RPMI7951 (cell line): ENCODE results near the gene GNB1. TPM values are rescaled to one million over a fixed set of nuclear protein-coding genes. Genes with fewer than 3 reads are reported as not detected.
A peak's percentile ranks its signal among the peaks of the same experiment; 100 is the strongest.
"Not testable (repeated sequence)": the region's sequence is repeated elsewhere in the genome, so short reads cannot be mapped to it uniquely, and the experiment has no call there.

Experiments
- DNase-seq: peaks from one replicate; pipeline ENCODE4 v3.0.0-alpha.2; 2012; ENCODE audit warnings: low read depth
- total RNA-seq: library from RNA; depleted of rRNA; stranded (reverse); fragments of >200 nt; shearing (Covaris generic); gene quantifications from 2 replicates; pipeline ENCODE4 v1.2.3, GENCODE V29; 2014

The GNB1 gene
- total RNA-seq, 1 experiment from 2014 or later = 97.9 TPM

DNA sequence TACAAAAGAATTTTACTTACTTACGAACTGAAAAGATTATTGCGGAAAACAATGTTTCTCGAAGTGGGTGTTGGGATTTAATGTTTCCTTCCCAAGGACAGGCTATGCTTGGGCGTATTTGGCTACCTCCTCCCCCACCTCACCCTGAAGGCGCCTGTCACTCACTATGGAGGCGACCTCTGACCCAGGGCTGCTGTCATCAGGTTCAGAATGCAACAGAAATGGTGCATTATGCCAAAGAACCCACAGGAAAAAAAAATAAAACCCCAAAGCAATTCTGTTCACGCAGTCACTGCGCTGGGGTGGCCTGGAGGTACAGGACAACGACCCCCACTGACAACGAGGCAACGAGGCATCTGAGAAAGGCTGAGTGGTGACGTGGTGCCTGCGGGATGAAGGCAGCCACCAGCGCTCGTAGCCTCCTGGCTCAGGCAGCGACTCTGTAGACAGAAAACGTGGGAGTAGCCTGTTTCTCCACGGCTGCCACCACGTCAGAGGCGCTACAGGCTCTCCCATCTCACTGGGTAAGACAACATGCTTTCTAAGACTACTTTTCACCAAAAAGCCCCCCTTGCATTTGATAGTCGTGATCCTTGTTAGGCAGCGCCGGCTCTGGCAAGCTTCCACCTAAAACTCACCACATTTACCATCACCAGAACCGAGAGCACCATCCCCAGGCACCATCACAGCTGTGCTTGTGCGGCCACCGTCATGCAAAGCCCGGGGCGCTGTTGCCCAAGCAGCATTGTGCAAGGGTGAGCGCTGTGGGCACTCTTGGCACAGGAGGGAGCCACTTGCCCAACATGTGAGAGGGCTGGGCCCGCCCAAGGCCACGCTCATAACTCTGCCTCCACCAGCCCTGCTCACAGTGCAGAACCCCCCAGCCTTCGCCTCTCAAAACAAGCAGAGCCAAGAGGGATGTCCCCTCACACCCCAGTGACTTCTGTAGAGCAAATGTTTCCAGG, 126.9 kb downstream of the GNB1 start:
- peak; percentile 97 for DNase-seq

DNA sequence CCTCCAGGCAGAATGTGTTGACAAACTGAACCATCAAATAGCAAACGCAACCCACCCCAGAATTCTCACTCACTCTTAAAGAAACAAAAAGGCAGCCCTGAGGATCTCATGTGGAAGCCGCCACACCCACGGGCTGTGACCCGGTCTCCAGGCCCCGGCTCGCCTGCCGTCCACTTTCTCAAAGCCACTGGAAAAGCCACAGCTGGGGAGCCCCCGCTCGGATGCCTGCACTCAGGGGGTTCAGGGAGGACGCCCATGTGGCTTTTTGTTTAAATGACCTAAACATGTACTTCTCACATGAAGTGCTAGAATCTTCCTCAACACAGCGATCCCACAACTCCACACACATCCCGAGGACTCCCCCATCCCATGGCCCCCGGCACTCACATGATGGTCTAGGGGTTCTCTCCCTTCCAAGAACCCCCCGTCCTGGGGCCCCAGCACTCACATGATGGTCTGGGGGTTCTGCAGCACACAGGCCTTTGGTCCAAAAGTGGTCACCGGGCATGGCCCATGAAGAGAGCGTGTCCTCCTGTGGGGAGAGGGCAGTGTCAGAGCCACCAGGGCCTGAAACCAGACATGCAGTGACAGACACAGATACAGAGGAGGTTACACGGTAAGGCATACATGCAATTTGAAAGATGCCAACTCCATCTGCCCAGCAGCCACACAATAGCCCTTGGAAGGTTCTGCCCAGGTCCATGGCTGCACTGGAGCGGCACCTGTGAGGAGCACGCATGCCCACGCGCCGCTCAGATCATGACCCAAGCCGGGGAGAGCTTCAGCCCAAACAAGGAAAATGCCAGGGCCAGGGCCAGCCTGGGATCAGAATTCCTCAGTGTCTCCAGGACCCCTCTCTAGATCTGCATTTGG, 129.1 kb downstream of the GNB1 start:
- DNase-seq = no peak

DNA sequence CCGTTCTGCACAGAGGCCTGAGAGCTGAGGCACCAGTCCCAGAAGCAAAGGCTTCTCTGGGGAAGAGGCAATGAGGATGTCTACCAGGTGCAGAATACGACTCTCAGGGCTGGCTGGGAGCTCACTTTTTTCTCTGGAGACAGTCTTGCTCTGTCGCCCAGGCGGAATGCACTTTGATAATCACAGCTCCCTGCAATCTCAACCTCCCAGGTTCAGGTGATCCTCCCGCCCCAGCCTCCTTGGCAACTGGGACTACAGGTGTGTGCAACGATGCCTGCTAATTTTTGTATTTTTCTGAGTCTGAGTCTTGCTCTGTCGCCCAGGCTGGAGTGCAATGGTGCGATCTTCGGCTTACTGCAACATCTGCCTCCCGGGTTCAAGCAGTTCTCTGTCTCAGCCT, 130.2 kb downstream of the GNB1 start:
- no peak for DNase-seq

DNA sequence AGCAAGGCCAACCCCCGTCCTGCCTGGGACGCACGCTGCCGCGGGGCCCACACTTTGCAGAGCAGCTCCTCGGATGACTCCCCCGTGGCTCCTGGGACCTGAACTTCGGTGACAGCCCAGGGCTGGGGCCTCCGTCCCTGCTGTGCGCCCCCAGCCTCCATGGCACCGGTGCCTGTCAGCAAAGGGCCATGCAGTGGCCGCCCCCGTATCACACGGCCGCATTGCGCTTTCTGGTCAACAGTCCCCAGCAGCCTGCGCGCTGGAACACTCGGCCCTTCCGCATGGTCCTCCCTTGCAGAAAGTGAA, 130.6 kb downstream of the GNB1 start:
- DNase-seq = no peak

DNA sequence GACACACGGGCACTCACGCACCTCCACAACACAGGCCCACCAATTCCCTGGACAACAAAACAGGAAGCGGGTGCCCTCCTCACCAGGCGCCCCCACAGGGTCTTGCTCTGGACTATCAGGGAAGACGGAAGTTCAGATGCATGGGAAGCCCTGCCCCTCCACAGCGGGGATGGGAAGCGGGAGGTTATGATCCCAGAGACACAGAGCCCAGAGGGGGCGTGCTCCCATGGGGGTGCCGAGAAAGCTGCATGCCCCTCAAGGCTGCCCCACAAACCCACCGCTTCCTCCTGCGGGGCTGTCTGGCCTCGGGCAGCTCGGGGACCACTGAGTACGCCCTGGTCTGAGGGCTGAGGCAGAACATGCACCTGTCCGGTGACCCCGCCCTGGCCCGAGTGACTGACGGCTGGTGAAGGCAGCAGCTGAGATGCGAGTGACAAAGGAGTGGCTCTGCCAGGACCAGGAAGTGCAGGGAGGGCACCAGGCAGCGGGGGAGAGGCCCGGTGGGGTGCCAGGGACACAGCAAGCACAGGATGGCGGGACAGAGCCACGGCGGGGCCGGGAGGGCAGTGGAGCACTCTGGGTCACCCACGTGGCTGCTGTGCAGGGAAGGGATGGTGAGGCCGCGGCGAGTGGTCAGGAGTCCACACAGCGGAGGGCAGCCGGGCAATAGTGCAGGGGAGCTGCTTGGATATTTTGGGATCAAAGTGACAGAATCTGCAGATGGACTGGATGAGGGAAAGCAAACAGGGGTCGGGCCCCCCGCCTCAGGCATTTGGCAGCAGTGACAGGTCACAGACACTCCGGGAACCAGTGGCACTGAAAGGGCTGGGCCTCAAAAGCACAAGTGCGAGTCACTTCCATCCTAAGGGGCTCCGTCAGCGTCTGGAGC, 131.2 kb downstream of the GNB1 start:
- DNase-seq = no peak

DNA sequence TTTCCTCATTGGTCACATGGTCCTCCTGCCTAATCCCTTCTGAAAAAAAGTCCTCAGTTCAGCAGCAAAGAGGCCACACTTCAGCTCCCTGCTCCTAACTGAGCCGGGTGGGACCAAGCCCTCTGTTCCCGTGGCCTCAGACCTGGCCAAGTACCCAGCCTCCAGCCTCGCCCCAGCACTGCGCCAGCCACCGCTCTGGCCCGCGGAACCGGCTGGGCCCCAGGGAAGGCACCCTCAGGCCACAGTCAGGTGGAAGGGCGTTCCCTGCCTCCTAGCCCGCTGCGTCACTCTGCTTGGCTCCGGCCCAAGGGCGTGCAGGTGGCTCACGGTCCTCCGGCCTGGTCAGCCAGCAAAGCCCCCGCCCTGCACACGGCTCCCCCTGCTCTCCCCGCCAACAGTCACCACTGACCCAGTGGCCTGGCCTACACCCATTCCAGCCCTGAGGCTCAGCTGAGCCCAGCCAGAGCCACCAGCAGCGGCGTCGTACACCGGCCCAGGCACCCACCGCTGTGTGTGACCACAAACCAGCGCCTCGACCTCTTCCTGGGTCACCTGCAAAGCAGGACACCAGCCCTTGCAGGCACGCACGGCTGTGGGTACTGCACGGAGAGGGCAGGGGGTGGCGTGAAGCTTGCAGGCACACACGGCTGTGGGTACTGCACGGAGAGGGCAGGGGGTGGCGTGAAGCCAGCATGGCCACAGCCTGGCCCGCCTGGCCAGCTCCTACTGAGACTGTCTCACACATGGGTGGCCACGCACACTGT, 132.0 kb downstream of the GNB1 start:
- no peak for DNase-seq

DNA sequence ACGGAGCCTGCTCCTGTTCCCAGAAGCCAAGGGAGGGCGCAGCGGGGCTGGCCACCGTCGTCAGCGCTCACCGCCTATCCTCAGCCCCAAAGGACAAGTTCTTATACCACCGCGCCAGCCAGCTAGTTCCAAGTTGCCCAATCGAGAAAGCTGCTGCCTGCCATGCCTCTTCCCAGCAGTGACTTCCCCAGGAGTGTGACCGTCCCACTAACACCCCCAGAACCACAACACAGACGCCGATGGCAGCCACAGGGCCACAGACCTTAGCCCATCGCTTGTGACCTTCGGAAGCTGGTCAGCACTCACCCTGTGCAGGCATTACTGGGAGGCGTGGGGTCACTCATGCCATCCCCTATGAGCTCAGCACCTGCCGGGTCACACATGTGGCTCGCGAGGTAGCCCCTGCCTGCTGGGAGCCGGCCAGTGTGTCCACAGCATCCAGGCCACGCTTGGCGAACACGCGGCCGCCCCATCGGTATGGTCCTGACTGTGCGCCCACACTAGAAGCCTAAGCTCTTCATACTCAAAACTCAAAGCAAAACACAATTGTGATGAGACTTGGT, 132.7 kb downstream of the GNB1 start:
- no peak for DNase-seq

DNA sequence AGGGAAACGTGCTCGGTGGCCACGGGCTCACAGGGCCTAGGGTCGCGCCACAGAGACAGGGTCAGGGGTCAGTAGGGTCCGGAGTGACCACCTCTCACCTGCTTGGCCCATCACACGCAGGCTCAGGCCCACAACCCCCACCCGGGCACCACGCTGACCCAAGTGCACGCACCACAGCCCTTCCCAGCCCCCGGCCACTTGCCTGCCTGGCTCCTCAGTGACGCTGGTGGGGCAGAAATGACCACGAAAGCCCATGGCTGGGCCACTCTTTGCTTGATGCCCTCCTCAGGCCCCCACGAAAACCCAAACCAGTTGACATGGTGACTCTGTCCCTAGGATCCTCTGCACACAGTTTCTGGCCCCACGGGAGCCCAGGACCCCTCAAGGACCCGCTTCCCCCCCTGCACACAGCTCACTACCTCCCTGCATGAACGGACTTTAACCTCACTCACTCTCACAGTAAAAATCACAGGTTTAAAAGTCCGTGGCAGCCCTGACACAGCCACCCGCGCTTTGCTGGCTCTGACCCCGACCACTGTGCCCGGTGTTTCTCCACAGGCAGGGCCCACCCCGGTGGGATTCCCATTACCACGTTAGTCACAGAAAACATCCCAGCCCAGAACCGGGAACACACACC, 133.3 kb downstream of the GNB1 start:
- DNase-seq = no peak

DNA sequence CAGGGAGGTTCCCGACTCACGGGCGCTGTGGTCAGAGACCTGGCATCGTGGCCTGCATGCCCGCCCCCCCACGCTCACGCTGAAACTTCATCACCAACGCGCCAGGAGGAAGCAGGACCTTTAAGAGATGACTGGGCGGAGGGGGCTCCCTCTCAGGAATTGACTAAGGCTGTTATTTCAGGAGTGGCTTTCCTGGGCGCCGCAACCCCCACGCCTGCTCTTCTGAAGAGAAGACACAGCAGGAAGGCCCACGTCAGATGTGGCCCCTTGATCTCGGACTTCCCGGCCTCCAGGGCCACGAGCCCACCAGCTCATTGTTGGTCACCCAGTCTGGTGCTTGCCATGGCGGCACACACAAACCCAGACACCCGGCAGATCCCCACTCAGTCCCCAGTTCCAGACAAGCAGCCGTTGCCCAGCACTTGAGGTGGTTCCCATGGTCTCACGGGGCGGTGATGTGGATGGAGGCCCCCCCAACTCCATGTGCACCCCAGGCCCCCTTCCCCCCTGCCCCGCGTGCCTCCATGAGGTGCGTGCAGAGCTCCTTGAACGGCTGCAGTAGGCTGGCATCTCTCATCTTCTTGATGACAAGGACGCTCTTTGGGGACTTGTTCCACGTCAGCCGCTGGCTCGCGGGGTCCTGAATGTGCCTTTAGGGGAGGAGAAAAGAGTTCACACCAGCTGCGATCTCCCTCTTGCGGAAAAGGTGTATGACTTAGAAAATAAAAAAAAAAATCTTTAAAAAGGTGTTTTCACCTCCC, 134.0 kb downstream of the GNB1 start:
- DNase-seq = no peak

DNA sequence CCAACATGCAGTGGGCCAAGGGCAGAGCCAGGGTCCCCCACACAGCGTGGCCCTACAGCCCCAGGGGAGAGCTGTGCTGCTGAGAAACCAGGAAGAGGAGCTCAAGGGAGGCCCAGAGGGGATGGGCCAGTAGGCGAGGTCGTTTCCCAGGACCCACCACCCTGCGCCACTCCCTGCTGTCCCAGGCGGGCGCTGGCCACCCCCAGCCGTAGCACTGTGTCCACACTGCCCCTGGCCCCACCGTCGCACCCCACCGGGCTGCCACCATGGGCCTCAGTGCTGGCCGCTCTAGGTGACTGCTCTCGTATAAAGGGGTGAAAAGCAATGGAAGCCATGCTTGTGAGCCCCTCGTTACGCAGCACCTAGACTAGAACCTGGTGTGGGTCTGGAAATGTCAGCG, 135.0 kb downstream of the GNB1 start:
- DNase-seq = no peak

DNA sequence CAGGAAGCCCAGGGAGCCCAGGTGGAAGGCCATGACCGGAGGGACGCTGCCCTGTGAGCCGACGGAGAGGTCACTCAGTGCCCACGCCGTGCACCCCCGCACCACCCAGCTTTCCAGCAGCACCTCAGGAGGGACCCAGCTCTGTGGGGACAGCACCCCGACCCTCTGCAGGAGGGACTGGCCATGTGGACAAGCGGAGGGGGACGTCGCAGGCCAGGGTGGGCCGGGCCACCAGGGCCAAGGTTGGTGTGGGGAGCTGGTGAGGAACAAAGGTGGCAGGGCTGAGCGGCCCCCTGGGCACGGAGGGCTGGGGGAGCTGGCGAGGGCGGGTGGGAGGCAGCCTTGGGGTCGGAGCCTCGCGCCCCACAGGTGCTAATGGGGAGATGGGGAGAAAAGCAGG, 135.5 kb downstream of the GNB1 start:
- no peak for DNase-seq

DNA sequence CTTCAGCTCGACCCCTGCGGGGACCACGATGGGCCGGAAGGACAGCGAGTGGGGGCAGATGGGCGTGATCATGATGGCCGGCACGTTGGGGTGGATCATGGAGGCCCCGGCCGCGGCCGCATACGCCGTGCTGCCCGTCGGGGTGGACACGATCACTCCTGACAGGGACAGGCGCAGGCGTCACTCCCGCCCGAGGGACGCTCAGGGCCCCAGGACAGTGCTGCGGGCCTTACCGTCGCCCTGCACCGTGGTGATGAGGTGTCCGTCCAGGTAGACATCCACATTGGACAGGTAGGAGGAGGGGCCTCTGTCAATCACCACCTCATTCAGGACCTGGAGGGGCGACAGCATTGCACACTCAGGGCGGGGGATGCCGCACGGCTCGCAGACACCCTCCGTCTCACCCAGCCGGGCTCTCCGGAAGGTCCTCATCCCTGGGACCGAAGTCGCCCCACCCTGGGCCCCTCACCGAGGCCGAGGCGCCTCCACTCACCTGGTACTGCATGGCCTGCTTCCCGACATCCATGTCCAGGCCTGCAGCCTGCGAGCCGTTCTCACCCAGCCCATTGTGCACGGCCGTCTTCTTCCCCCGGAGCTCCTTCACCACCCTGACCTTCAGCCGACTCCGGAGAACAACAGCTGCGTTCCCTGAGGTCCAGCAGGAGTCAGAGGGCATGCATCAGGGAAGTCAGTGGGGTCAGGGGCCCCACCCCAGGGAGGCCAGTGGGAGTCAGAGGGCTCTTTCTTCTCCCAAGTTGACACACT, 136.7 kb downstream of the GNB1 start:
- no peak for DNase-seq

DNA sequence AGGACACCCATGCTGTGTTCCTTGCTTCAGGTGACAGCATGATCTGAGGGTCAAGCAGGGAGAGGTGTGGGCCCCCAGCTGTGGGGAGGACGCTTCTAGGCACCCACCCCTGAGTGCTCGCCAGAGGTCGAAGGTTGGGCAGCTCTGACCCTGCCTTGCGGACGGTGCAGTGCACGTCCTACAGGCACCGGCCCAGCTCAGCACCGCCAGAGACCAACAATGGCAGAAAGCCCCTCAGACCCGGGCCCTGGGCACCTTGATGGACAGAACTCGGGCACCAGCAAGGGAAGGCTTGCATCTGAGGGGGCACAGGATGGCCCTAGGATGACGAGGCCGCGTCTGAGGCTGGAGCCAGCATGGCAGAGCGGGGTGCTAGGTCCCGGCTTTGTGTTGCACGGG, 137.3 kb downstream of the GNB1 start:
- DNase-seq = no peak

DNA sequence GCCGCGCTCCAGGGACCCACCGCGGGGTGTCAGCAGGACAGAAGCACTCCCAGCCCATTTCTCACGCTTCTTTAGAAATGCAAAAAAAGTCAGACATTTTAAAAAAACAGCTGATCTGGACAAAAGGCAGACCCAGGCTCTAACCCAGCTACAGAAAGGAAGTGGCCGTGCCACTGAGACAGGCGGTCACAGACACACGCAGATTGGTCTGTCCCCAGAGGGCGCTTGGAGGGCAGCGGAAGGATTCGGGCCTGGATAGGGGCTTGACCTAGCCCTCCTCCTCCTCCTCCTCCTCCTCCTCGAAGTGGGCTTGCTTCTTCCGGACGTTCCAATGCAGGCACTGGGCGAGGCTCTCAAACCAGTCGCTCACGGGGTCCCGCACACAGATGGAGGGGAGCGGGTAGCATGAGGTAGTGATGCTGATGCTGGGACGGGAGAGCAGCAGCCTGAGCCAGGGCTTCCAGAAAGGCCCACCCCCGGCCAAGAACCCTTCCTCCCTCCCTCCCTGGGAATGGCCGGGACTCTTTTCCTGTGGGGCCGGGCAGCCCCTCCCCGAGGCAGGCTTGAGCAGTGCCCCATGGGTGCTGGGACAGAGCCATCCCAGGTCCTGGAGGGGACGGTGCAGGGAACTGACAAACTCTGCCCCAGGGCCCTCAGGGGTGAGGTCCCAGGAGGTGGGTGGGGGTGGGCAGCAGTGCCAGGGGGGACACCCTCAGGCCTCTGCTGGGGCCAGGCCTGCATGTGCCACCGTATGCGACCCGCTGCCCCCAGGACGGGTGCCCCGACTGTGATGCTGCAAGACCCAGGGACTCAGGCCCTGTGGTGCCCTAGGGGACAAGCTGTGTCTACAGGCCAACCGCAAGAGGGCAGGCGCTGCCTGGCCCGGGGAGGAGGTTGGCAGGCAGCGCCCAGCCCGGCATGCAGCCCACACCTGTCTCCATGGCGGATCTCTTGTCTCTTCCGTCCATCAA, 138.0 kb downstream of the GNB1 start:
- no peak for DNase-seq

DNA sequence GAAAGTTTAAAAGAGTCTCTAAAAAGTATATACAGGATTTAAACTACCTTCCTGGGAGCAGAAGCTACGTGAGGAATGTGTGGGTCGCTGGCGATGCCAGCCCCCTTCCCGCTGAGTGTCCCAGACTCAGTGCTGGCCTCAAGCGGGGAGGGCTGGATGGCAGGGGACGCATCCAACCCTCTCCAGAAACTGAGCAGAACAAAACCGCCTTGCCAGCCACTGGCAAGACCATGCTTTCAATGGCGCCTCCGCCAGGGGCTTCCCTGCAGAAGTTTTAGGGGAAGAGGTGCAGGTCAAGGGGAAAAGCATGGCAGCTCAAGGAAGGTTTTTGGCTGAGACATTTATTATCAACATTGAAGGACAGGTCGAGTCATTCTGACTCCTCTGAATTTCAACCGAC, 138.7 kb downstream of the GNB1 start:
- no peak for DNase-seq

DNA sequence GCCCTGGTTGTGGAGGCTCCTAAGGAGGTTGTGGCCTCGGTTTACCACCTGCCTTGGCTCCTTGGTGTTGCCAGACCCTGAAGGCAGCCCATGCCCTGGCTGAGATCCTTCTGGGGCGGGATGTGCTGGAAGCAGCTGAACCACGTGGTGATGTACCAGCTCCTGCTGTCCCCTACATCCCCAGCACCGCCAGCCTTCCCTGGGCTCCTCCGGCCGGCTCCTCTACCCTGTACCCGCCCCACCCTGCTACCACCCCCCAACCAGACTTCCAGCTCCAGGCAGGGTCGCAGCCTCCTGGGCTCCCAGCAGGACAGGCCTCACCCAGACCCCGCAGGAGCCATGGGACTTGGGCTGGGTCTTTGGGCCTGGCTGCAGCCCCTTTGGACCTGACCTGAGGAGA, 140.9 kb downstream of the GNB1 start:
- not testable (repeated sequence) for DNase-seq

DNA sequence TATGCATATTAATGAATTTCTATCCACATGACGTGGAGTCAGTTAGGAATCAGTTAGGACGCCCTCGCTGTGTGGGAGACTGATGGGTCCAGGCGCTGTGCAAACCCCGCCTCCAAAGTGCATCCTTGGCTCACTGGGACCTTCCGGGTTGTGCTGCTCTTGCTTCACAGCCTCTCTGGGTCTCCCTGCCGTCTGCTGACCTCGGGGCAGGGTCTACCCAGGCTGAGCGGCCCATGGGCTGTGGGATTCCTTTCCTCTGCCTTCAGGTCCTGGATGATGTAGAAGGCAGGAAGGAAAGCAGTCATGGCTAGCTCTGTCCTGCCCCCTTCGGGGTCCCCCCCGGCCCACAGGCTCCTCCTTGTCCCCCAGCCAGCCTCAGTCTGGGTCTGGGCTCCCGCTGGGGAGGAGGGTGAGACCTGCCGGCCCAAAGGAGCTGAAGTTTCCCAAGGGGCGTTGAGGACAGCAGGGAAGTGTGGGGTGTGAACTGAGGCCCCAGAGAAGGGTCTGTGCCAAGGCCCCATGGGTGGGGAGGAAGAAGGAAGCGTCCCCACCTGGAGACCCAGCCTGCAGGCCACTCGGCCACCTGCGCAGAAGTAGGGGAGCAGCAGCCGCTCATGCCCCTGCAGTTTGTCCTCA, 142.1 kb downstream of the GNB1 start:
- no peak for DNase-seq
